Caco-2 (cell line): ENCODE data around the gene MKLN1. TPM values are rescaled to one million over a fixed set of nuclear protein-coding genes. Genes with fewer than 3 reads are reported as not detected.

ENCODE experiments used
- BruUV-seq: library from RNA; stranded (reverse); fragments of 400-500 nt; replicated peaks from 2 replicates; lab custom pipeline; 2021; lab: Mats Ljungman, UMichigan
- CTCF ChIA-PET: fragments of 300-600 bp; sonication (Branson Sonifier 250); formaldehyde crosslinking; loops from one replicate; lab custom pipeline; 2022; ENCODE audit warnings: antibody characterized with exemption; lab: Charles Lee
- POLR2A ChIA-PET: fragments of 300-600 bp; sonication (Branson Sonifier 250); formaldehyde crosslinking; loops from one replicate; lab custom pipeline; 2022; ENCODE audit warnings: antibody characterized with exemption; lab: Charles Lee
- DNase-seq, 2 experiments: peaks; one replicate each; pipeline versions ENCODE4 v3.0.0 to v3.0.0-alpha.2; 2020 to 2022
- H3K27me3 ChIP-seq: replicated peaks from 2 replicates; pipeline ENCODE4 v1.6.0; 2011; ENCODE audit warnings: low read length; ENCODE audit not compliant: control insufficient read depth, insufficient read depth
- H3K36me3 ChIP-seq: 2 replicates; pipeline ENCODE4 v1.5.1; 2011; ENCODE audit warnings: low read length; ENCODE audit not compliant: control insufficient read depth, insufficient read depth
- H3K4me1 ChIP-seq: fragments of 250-450 bp; sonication (Bioruptor Pico); 2 replicates; pipeline ENCODE4 v1.5.1; 2020; ENCODE audit warnings: mild to moderate bottlenecking
- H3K4me3 ChIP-seq: 2 replicates; pipeline ENCODE4 v1.5.1; 2011; ENCODE audit warnings: low read depth, mild to moderate bottlenecking, control low read depth, low read length
- H3K9me3 ChIP-seq: fragments of 250-450 bp; sonication (Bioruptor Pico); 2 replicates; pipeline ENCODE4 v1.5.1; 2020; ENCODE audit warnings: mild to moderate bottlenecking, moderate library complexity
- H3K27ac Mint-ChIP-seq: one replicate; pipeline ENCODE4 v1.8.0; 2022; ENCODE audit warnings: mixed read lengths; ENCODE audit not compliant: unreplicated experiment
- H3K27me3 Mint-ChIP-seq: one replicate; pipeline ENCODE4 v1.8.0; 2022; ENCODE audit warnings: mixed read lengths; ENCODE audit not compliant: insufficient read depth, unreplicated experiment
- H3K36me3 Mint-ChIP-seq: one replicate; pipeline ENCODE4 v1.8.0; 2022; ENCODE audit warnings: mild to moderate bottlenecking, mixed read lengths; ENCODE audit not compliant: insufficient read depth, unreplicated experiment
- H3K4me1 Mint-ChIP-seq: one replicate; pipeline ENCODE4 v1.8.0; 2022; ENCODE audit warnings: low read depth, mixed read lengths; ENCODE audit not compliant: unreplicated experiment
- H3K4me3 Mint-ChIP-seq: one replicate; pipeline ENCODE4 v1.8.0; 2022; ENCODE audit warnings: mild to moderate bottlenecking, moderate library complexity, mixed read lengths; ENCODE audit not compliant: unreplicated experiment
- H3K9me3 Mint-ChIP-seq: one replicate; pipeline ENCODE4 v1.8.0; 2022; ENCODE audit warnings: mixed read lengths; ENCODE audit not compliant: unreplicated experiment
- CTCF ChIP-seq, 2 experiments: fragments of 200-600 bp in 1 of 2; IDR thresholded peaks; 1 replicate in 1 of 2; 2 replicates in 1 of 2; pipeline versions ENCODE4 v1.5.1 to v1.8.0; 2011 to 2022; ENCODE audit warnings: antibody characterized with exemption in 1 of 2, control low read depth in 1 of 2, inconsistent platforms in 1 of 2, low read depth in 1 of 2, low read length in 1 of 2, mild to moderate bottlenecking in 1 of 2, moderate library complexity in 1 of 2; ENCODE audit not compliant: insufficient read depth in 1 of 2, severe bottlenecking in 1 of 2, unreplicated experiment in 1 of 2
- intact Hi-C: fragments of 100-400 bp; cut with micrococcal nuclease; formaldehyde crosslinking; loops from one replicate; pipeline ENCODE4 v1.10.0; 2022; ENCODE audit not compliant: unreplicated experiment
- total RNA-seq: library from RNA; stranded (reverse); gene quantifications from 2 replicates; pipeline ENCODE4 v1.2.3, GENCODE V29; 2022

The MKLN1 gene
- total RNA-seq, 1 experiment from 2014 or later = 55.6 TPM

DNA sequence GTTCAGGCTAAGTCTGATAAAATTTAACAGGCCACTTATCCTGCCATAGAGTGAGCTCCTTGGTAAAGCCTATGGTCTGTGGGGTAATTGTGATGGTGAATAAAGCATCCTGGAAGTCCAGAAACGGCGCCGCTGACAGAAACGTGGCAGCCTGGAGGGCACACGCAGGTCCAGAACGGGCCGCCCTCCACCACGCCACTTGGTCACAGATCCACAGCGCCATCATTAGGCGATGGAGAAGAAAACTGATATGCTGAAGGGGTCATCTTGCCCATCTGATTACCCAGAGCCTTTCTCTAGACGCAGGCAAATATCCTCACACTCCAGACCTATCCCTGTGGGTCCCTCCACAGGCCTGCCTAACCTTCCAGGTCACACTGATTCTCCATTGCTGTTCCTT, 190.9 kb downstream of the MKLN1 start:
- CTCF ChIA-PET = interaction anchor here (0.6 kb wide), 1 partner anchor 21 kb away, joined by 4 read pairs; no protein-coding TSS in a partner anchor

DNA sequence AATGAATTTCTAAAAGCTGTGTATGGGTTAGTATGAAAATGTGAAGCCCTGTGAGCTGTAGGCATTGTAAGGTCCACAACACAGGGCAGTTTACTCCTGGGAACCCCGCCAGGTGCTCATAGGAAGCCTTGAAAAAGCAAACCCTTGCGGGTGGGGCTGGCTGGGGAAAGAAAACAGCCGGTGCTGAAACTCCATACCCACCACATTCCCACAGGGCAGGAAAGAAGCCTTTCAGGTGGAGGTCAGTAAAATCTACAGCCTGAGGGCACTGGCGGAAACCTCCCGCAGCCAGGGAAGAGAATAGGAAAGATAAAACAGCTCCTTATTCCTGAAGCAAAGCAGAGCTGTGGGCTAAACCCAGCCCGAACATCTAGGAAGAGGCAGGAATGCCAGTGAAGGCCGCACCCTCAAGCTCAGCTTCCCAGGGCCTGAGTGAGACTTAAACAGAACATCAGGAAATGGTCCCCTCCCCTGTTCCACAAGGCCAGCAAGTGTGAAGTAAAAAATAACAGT, 194.0 kb downstream of the MKLN1 start:
- peaks cover 20% of the 10 kb centered on the region for H3K4me1 ChIP-seq
- H3K9me3 ChIP-seq = no peaks in the 10 kb centered on the region
- CTCF ChIA-PET = interaction anchor here (0.5 to 2.1 kb wide), 4 partner anchors 11 to 128 kb away, joined by 3 to 5 read pairs (median 4); no protein-coding TSS in a partner anchor
- H3K27me3 Mint-ChIP-seq = no peaks in the 10 kb centered on the region
- H3K4me3 ChIP-seq = no peak overlapping the region
- peak; percentile 36 to 75 for DNase-seq
- H3K27ac Mint-ChIP-seq = peak overlapping the region; percentile 80
- TF ChIP-seq CTCF (IDR thresholded peaks at IDR 0.05; ENCODE audit: insufficient read depth in 1 of 2, low read depth in 1 of 2, low read length in 1 of 2, severe bottlenecking in 1 of 2, unreplicated experiment in 1 of 2) = no peak
- H3K4me1 Mint-ChIP-seq = peaks cover 33% of the 10 kb centered on the region
- H3K4me3 Mint-ChIP-seq = no peak overlapping the region
- intact Hi-C loops = no loop called here
- H3K9me3 Mint-ChIP-seq = no peaks in the 10 kb centered on the region
- POLR2A ChIA-PET = interaction anchor here (0.6 kb wide), 1 partner anchor 131 kb away, joined by 3 read pairs; no protein-coding TSS in a partner anchor
- H3K27me3 ChIP-seq = no peaks in the 10 kb centered on the region
- no TSS peak for BruUV-seq
- peaks cover 65% of the 10 kb centered on the region for H3K36me3 Mint-ChIP-seq
- no peaks in the 10 kb centered on the region for H3K36me3 ChIP-seq

More for the DNA sequence above, 190.9 kb downstream of the MKLN1 start:
- POLR2A ChIA-PET = no interaction called here
- no peak for TF ChIP-seq CTCF (IDR thresholded peaks at IDR 0.05; ENCODE audit: insufficient read depth in 1 of 2, low read depth in 1 of 2, low read length in 1 of 2, severe bottlenecking in 1 of 2, unreplicated experiment in 1 of 2)
- no peaks in the 10 kb centered on the region for H3K36me3 ChIP-seq
- Mint-ChIP-seq H3K27ac (no peak overlapping the region), H3K27me3 (no peaks in the 10 kb centered on the region), H3K9me3 (no peaks in the 10 kb centered on the region), H3K4me3 (no peak overlapping the region), H3K4me1 (peaks cover 29% of the 10 kb centered on the region), H3K36me3 (peaks cover 68% of the 10 kb centered on the region)
- H3K4me3 ChIP-seq = no peak overlapping the region
- DNase-seq = peak in 1 of 2 experiments; percentile 15
- H3K27me3 ChIP-seq = no peaks in the 10 kb centered on the region
- intact Hi-C loops = no loop called here
- H3K9me3 ChIP-seq = no peaks in the 10 kb centered on the region
- peaks cover 25% of the 10 kb centered on the region for H3K4me1 ChIP-seq
- BruUV-seq = no TSS peak

DNA sequence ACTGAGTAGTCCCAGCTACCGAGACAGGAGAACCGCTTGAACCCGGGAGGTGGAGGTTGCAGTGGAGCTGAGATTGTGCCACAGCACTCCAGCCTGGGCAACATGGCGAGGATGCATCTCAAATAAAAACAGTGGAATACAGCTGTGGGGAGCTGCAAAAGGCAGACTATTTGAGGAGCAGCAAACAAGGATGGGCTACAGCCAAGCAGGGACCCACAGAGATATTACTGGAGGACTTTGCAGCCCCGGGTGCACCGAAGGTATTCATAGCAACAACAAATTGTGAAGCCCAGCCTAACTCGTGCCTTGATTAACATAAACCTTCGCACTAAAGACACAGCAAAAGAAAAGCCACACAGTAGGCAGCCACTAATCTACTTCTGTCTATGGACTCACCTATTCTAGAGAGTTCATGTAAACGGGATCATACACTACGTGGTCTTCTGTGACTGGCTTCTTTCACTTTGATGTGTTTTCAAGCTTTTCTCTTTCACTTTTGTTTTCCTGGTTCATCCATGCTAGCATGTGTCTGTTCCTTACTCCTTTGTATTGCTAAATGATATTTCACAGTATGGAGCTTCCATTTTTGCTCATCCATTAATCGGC, 194.8 kb downstream of the MKLN1 start:
- no TSS peak for BruUV-seq
- no peak for DNase-seq
- Histone ChIP-seq H3K9me3 (no peaks in the 10 kb centered on the region), H3K4me3 (no peak overlapping the region), H3K4me1 (peaks cover 20% of the 10 kb centered on the region), H3K27me3 (no peaks in the 10 kb centered on the region), H3K36me3 (no peaks in the 10 kb centered on the region)
- peaks cover 30% of the 10 kb centered on the region for H3K4me1 Mint-ChIP-seq
- intact Hi-C loops = no loop called here
- POLR2A ChIA-PET = interaction anchor here (0.6 kb wide), 1 partner anchor 130 kb away, joined by 3 read pairs; no protein-coding TSS in a partner anchor
- no peaks in the 10 kb centered on the region for H3K9me3 Mint-ChIP-seq
- TF ChIP-seq CTCF (IDR thresholded peaks at IDR 0.05; ENCODE audit: insufficient read depth in 1 of 2, low read depth in 1 of 2, low read length in 1 of 2, severe bottlenecking in 1 of 2, unreplicated experiment in 1 of 2) = no peak
- H3K27ac Mint-ChIP-seq = peak overlapping the region; percentile 80
- no peak overlapping the region for H3K4me3 Mint-ChIP-seq
- H3K36me3 Mint-ChIP-seq = peaks cover 62% of the 10 kb centered on the region
- H3K27me3 Mint-ChIP-seq = no peaks in the 10 kb centered on the region
- CTCF ChIA-PET = no interaction called here
